GM18870 (cell line): ENCODE measurements around the gene LYSMD4.

Experiments used
- ATAC-seq: cut with Tn5 transposase; IDR thresholded peaks from one replicate; pipeline ENCODE4 v1.9.1; 2021; ENCODE audit warnings: moderate library complexity; ENCODE audit not compliant: unreplicated experiment

The LYSMD4 gene

GRCh38 chr15:99707473-99708270 lies 25.6 kb downstream of the LYSMD4 start:
- no peak for ATAC-seq

- no peak for ATAC-seq
Observed at GRCh38 chr15:99706557-99707303, 26.5 kb downstream of the LYSMD4 start.

- ATAC-seq = peak; percentile 65
Observed at GRCh38 chr15:99704444-99704838, 28.8 kb downstream of the LYSMD4 start.

DNA sequence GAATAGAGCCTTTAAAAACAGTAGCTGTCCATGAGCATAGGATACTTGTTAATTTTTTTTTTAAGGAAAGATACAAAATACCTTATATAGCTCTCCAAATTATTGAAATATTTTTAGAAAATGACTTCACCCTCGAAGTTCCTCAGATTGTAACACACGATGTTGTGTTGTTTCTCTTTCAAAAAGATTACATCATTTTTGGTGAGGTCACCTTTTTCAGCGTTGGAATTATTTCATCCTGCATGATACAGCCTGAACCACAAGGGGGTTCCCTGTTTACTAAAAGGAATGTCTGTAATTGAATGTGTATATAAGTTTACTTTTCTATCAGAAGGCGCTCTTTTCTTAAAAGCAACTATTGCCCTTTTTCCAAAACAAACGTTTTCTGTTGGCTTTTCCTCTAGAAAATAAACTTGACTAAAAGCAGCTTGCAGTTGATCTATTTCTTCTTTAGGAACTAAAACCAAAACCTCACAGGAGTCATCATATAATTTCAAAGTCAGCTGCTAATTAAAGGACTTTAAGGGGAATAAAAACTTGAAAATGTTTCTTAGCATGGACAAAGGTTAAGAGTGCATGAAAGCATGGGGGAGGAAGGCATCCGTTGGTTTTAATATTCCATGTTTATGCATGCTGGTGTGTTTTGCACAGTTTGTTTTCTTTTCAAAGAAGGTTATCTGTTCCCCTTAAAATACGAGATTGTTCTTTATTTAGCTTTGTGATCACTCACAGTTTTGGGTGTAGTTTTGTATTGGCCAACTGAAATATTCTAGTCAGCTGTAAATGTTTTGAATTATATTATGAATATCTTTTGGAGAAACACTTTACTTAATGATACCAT lies 29.4 kb downstream of the LYSMD4 start:
- ATAC-seq = peak; percentile 63

GRCh38 chr15:99702895-99703602 lies 30.2 kb downstream of the LYSMD4 start:
- peak; percentile 6 for ATAC-seq

- ATAC-seq = no peak
Observed at GRCh38 chr15:99696096-99696495, 37.1 kb downstream of the LYSMD4 start.

- no peak for ATAC-seq
Observed at GRCh38 chr15:99692825-99693224, 40.4 kb downstream of the LYSMD4 start.

DNA sequence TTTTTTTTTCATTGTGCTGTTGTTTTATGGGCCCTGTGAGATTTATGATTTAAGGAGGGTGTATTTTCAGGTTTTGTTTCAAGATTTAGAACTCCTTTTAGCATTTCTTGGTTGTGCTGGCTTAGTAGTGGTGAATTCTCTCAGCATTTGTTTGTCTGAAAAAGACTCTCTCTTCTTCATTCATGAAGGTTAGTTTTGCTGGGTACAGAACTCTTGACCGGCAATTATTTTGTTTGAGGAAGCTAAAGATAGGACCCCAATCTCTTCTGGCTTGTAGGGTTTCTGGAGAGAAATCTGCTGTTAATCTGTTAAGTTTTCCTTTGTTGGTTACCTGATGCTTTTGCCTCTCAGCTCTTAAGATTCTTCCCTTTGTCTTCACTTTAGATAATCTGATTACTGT lies 46.9 kb downstream of the LYSMD4 start:
- ATAC-seq = no peak

DNA sequence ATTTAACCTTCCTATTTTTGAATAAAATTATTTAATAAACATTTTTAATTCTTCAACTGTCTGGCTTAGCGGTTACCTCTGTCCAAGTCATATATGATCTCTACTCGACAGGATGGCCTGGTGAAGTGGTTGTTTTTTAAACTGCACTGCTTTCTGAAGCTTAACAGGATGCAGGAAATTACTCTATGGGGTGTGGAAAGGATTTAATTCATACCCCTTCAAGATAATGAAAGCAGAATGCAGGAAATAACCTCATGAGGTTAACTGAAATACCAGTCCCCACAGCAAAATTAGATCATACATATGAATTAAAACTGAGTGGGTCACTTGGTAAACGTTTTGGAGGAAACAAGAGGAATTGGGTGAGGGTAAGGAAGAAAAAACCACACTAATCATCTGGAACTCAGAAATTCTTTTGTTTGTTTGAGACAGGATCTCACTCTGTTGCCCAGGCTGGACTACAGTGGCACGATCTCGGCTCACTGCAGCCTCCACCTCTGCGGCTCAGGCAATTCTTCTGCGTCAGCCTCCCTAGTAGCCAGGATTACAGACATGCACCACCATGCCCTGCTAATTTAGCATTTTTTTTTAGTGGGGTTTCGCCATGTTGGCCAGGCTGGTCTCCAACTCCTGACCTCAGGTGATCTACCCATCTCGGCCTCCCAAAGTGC lies 50.1 kb downstream of the LYSMD4 start:
- ATAC-seq = no peak

- ATAC-seq = no peak
Observed at GRCh38 chr15:99682455-99682854, 50.8 kb downstream of the LYSMD4 start.

- no peak for ATAC-seq
Observed at GRCh38 chr15:99681990-99682389, 51.2 kb downstream of the LYSMD4 start.

DNA sequence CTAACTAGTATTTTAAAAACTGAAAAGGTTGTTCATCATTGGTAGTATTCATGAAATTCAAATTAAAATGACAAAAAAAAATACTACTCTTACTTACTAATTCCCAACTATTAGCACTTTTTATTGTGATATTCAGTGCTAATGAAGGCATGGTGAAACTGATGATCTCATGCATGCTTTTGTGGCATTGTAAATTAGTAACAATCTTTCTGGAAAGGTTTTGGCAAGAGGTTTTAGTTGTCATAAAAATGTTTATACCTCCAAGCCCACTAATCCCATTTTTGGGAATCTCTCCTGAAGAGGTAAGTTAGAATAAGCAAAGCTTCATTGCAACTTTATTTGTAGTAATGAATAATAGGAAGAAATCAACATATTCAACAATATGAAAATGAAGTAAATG lies 53.0 kb downstream of the LYSMD4 start:
- no peak for ATAC-seq

- peak; percentile 46 for ATAC-seq
Observed at GRCh38 chr15:99677540-99678134, 55.6 kb downstream of the LYSMD4 start.
